DOHH2 (cell line): ENCODE measurements around the gene B4GALNT1.

Experiments used
- H3F3A ChIP-seq: fragments of 200-600 bp; sonication (generic), shearing (Covaris generic); 2 replicates; pipeline ENCODE4 v1.6.0; 2016; ENCODE audit warnings: antibody characterized with exemption, mild to moderate bottlenecking; ENCODE audit not compliant: control insufficient read depth, insufficient read depth
- H3K27ac ChIP-seq: fragments of 200-600 bp; sonication (generic); 2 replicates; pipeline ENCODE4 v1.5.1; 2014; ENCODE audit warnings: low read depth, mild to moderate bottlenecking, low read length, moderate library complexity
- H3K27me3 ChIP-seq: fragments of 200-600 bp; sonication (generic); 2 replicates; pipeline ENCODE4 v1.6.1; 2014; ENCODE audit warnings: mild to moderate bottlenecking, low read length, mixed read lengths; ENCODE audit not compliant: control insufficient read depth
- H3K36me3 ChIP-seq: fragments of 200-600 bp; sonication (generic); 2 replicates; pipeline ENCODE4 v1.6.1; 2014; ENCODE audit warnings: mild to moderate bottlenecking, low read length, moderate library complexity, mixed read lengths; ENCODE audit not compliant: control insufficient read depth
- H3K4me1 ChIP-seq: fragments of 200-600 bp; sonication (generic); 2 replicates; pipeline ENCODE4 v1.6.1; 2014; ENCODE audit warnings: mild to moderate bottlenecking, low read length, mixed read lengths; ENCODE audit not compliant: control insufficient read depth
- H3K4me2 ChIP-seq: fragments of 200-600 bp; sonication (generic); 2 replicates; pipeline ENCODE4 v1.6.0; 2014; ENCODE audit warnings: mild to moderate bottlenecking, low read length, moderate library complexity
- H3K4me3 ChIP-seq: fragments of 200-600 bp; sonication (generic); 2 replicates; pipeline ENCODE4 v1.5.1; 2014; ENCODE audit warnings: mild to moderate bottlenecking, low read length, mixed read lengths
- H3K79me2 ChIP-seq: fragments of 200-600 bp; sonication (generic); 2 replicates; pipeline ENCODE4 v1.6.1; 2014; ENCODE audit warnings: mild to moderate bottlenecking, low read length, mixed read lengths; ENCODE audit not compliant: control insufficient read depth
- H3K9me2 ChIP-seq: fragments of 200-600 bp; sonication (generic); replicated peaks from 2 replicates; pipeline ENCODE4 v1.6.1; 2014; ENCODE audit warnings: mild to moderate bottlenecking, low read length, mixed read lengths; ENCODE audit not compliant: control insufficient read depth
- H3K9me3 ChIP-seq: fragments of 200-600 bp; sonication (generic); 2 replicates; pipeline ENCODE4 v1.6.1; 2014; ENCODE audit warnings: antibody characterized with exemption, low read length, mixed read lengths; ENCODE audit not compliant: control insufficient read depth, insufficient read depth
- H4K20me1 ChIP-seq: fragments of 200-600 bp; sonication (generic); 2 replicates; pipeline ENCODE4 v1.6.0; 2014; ENCODE audit warnings: low read depth, mild to moderate bottlenecking, antibody characterized with exemption, low read length, moderate library complexity; ENCODE audit not compliant: control insufficient read depth, insufficient read depth
- EZH2phosphoT487 ChIP-seq: fragments of 200-600 bp; sonication (generic); IDR thresholded peaks from 2 replicates; pipeline ENCODE4 v1.6.1; 2017; ENCODE audit warnings: borderline replicate concordance, mild to moderate bottlenecking, antibody characterized with exemption, low read length, moderate library complexity, mixed read lengths
- TF ChIP-seq, protein P1 (sequence below): fragments of 200-600 bp; sonication (generic); IDR thresholded peaks from one replicate; pipeline ENCODE4 v1.5.1; 2014; ENCODE audit warnings: antibody characterized with exemption, mild to moderate bottlenecking, low read depth, low read length; ENCODE audit not compliant: poor library complexity, severe bottlenecking

The B4GALNT1 gene

DNA sequence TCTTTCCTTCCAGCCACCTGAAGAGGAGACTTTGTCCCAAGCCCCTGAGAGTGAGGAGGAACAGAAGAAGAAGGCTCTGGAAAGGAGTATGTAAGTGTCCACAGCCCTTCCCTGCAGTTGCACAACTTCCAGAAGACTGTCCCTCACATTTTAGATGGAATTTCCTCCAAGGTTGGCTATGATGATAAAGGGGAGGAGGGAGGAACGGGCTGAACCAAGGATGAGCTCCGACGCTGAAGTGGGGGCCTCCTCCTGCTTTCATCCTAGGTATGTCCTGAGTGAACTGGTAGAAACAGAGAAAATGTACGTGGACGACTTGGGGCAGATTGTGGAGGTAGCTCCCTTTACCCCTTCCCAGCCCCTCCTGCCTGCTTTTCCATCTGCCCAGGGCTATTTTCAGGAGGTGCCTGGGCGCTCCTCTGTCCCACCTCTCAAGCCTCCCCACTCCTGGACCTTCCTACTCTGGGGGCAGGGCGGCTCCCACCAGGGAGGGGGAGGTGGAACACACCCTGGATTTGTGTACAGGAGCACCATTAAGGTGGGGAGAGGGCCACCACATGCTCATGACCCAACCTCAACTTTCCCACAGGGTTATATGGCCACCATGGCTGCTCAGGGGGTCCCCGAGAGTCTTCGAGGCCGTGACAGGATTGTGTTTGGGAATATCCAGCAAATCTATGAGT is 19.4 kb downstream of the B4GALNT1 start:
- H3K9me2 ChIP-seq = no peaks in the 10 kb centered on the region
- H3K4me3 ChIP-seq = peak overlapping the region; percentile 42
- no peaks in the 10 kb centered on the region for H3F3A ChIP-seq
- H4K20me1 ChIP-seq = no peaks in the 10 kb centered on the region
- H3K27ac ChIP-seq = no peak overlapping the region
- peaks cover 74% of the 10 kb centered on the region for H3K27me3 ChIP-seq
- H3K4me1 ChIP-seq = peaks cover 31% of the 10 kb centered on the region
- no peaks in the 10 kb centered on the region for H3K79me2 ChIP-seq
- peak overlapping the region; percentile 59 for H3K4me2 ChIP-seq
- no peaks in the 10 kb centered on the region for H3K36me3 ChIP-seq
- TF ChIP-seq, protein P1, sequence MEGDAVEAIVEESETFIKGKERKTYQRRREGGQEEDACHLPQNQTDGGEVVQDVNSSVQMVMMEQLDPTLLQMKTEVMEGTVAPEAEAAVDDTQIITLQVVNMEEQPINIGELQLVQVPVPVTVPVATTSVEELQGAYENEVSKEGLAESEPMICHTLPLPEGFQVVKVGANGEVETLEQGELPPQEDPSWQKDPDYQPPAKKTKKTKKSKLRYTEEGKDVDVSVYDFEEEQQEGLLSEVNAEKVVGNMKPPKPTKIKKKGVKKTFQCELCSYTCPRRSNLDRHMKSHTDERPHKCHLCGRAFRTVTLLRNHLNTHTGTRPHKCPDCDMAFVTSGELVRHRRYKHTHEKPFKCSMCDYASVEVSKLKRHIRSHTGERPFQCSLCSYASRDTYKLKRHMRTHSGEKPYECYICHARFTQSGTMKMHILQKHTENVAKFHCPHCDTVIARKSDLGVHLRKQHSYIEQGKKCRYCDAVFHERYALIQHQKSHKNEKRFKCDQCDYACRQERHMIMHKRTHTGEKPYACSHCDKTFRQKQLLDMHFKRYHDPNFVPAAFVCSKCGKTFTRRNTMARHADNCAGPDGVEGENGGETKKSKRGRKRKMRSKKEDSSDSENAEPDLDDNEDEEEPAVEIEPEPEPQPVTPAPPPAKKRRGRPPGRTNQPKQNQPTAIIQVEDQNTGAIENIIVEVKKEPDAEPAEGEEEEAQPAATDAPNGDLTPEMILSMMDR = no peak
- TF ChIP-seq EZH2phosphoT487 = no peak
- no peaks in the 10 kb centered on the region for H3K9me3 ChIP-seq

DNA sequence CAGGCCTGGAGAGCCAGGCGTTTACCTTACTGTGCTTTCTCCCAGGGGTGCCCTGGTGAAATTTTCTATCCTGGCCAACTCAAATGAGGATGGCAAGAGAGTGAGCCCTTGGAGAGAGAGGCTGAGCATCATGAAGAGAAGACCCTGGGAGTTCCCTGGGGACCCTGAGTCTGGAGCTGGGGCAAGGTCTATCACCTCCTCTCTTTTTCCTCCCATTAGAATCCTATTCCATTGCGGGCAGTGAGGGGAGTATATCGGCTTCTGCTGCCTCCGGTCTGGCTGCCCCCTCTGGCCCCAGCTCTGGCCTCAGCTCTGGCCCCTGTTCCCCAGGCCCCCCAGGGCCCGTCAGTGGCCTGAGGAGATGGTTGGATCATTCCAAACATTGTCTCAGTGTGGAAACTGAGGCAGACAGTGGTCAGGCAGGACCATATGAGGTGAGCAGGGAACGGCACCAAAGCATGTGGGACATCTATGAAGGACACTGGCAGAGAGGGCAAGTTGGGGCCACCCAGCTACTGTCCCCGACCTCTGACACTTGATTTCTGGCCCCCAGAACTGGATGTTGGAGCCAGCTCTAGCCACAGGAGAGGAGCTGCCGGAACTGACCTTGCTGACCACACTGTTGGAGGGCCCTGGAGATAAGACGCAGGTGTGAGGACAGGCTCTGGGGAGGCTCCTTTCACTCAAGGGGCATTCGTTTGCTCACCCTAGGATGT is 20.1 kb downstream of the B4GALNT1 start:
- H3K9me2 ChIP-seq = no peaks in the 10 kb centered on the region
- peaks cover 31% of the 10 kb centered on the region for H3K4me1 ChIP-seq
- no peak overlapping the region for H3K27ac ChIP-seq
- no peaks in the 10 kb centered on the region for H4K20me1 ChIP-seq
- no peaks in the 10 kb centered on the region for H3K79me2 ChIP-seq
- TF ChIP-seq, protein P1 = no peak
- TF ChIP-seq EZH2phosphoT487 = no peak
- H3K4me3 ChIP-seq = no peak overlapping the region
- peaks cover 2% of the 10 kb centered on the region; the same call in 1 of the 2 replicates for H3F3A ChIP-seq
- H3K4me2 ChIP-seq = no peak overlapping the region
- peaks cover 70% of the 10 kb centered on the region for H3K27me3 ChIP-seq
- H3K9me3 ChIP-seq = no peaks in the 10 kb centered on the region
- no peaks in the 10 kb centered on the region for H3K36me3 ChIP-seq

DNA sequence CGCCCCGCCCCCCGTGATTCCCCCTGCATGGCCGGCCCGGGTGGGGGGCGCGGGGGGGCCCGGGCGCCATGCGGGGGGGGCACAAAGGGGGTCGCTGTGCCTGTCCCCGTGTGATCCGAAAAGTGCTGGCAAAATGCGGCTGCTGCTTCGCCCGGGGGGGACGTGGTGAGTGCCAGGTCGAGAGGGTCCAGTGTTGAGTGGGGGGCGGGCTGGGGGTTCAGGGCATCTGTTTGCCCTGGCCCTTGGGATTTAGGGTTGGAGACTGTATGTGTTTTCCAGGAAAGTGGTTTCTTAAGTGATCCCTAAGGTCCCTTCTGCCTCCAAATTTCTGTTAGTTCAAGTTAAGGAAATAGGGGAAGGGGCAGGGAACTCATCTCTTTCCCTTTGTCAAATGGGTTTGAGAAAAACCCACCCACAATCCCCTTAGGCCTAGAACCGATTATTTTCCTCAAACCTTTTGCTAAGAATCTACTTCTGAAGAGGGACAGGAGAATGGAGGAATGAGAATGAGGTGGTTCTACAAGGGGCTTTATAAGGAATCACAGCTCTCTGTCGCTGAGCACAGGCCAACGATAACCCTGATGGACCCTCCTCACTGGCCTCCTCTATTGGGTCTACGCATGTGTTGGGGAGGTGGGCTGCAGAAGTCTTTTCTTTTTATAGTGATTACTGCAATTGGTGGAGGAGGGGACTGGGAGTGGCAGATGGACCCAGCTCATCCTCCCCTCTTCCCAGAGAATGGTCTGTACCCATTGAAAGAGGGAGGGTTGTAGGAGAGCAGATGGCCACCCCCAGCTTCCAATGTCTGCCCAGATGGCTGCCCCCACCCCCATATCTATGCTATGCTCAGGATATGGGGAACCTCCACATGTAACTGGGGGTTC is 20.9 kb downstream of the B4GALNT1 start:
- Histone ChIP-seq H3K79me2 (no peaks in the 10 kb centered on the region), H3K4me3 (no peak overlapping the region), H3K36me3 (no peaks in the 10 kb centered on the region), H3K9me2 (no peaks in the 10 kb centered on the region), H3K27me3 (peaks cover 66% of the 10 kb centered on the region), H3K9me3 (no peaks in the 10 kb centered on the region), H3K4me1 (peaks cover 31% of the 10 kb centered on the region), H4K20me1 (no peaks in the 10 kb centered on the region), H3K4me2 (peak overlapping the region; percentile 44; the same call in 1 of the 2 replicates), H3K27ac (no peak overlapping the region), H3F3A (peaks cover 3% of the 10 kb centered on the region; the same call in 1 of the 2 replicates)
- TF ChIP-seq, protein P1 = no peak
- TF ChIP-seq EZH2phosphoT487 = no peak
